GM12892 (cell line): ENCODE data around the gene SNED1.

Experiments used
- POLR2A ChIP-seq: IDR thresholded peaks from 2 replicates; pipeline ENCODE4 v1.6.1; 2011; ENCODE audit warnings: low read depth, low read length, control low read depth
- POLR2AphosphoS5 ChIP-seq: IDR thresholded peaks from 2 replicates; pipeline ENCODE4 v1.6.1; 2011; ENCODE audit warnings: low read depth, low read length, control low read depth
- TAF1 ChIP-seq: IDR thresholded peaks from 2 replicates; pipeline ENCODE4 v1.6.1; 2011; ENCODE audit warnings: low read depth, mild to moderate bottlenecking, control low read depth, low read length, borderline replicate concordance

GRCh38 chr2:240992572-240993291 lies 5.7 kb upstream of the SNED1 start:
- no peak for TF ChIP-seq POLR2AphosphoS5
- TF ChIP-seq POLR2A = no peak
- TF ChIP-seq TAF1 = no peak
